NCI-H146 treated with DMSO at 0.1 percent for 48 hours (cell line): Measurements from ENCODE around the gene RARRES2.

Experiments used
- DNase-seq: peaks from one replicate; lab custom pipeline; 2025; ENCODE audit not compliant: unreplicated experiment; lab: John Stamatoyannopoulos, UW

The RARRES2 gene

GRCh38 chr7:150361807-150362621 lies 20.6 kb upstream of the RARRES2 start:
- no peak for DNase-seq

DNA sequence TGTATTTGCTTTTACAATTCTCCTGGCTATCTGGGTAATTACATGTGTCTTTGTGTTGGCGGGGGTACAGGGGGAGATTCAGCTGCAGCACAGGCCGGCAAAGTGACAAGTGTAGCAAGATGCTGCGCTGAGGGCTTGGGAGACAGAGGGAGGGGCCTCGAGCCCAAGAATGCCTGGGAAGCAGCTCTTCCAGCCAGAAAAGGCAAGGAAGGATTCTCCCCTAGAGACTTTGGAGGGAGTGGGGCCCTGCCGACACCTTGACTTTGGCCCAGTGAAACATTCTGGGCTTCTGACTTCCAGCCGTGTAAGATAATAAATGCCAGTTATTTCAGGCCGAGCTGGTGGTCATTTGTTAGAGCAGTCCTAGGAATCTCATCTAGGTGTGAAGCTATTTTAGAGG lies 20.0 kb upstream of the RARRES2 start:
- no peak for DNase-seq

DNA sequence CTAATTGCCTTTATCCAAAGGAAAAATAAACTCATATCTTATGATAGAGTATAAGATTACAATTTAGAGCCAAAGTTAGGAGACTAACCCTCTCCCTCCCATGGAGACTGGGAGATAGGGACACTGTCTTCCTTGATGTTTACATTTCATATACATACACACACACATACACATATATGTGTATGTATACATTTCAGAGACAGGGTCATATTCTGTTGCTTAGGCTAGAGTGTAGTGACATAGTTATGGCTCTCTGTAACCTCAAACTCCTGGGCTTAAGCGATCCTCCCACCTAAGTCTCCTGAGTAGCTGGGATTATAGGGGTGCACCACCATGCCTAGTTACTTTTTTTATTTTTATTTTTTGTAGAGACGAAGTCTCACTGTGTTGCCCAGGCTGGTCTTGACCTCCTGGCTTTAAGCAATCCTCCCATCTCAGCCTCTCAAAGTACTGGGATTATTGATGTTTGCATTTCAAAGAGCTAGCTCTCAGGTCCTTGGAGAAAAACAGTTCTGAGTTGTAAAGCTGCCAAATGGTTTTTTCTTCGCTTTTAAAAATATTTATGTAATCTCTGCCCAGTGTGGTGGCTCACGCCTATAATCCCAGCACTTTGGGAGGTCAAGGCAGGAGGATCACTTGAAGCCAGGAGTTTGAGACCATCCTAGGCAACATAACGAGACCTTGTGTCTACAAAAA lies 19.1 kb upstream of the RARRES2 start:
- no peak for DNase-seq

DNA sequence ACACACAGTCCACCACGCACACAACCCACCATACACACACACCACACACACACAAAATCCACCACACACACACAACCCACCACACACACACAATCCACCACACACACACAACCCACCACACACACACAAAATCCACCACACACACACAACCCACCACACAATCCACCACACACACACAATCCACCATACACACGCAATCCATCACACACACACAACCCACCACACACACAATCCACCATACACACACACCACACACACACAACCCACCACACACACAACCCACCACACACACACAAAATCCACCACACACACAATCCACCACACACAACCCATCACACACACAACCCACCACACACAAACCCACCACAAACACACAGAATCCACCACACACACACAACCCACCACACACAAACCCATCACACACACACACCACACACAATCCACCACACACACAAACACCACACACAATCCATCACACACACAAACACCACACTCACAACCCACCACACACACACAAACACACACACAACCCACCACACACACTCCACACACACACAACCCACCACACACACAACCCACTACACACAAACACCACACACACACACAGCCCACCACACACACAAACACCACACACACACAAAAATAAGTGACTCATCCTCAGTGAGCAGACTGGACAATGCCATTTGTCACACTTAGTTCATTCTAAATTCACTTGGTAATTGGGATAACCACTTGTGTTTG lies 18.4 kb upstream of the RARRES2 start:
- DNase-seq: no peak

- no peak for DNase-seq
Measured at GRCh38 chr7:150358988-150359621, 17.7 kb upstream of the RARRES2 start.

DNA sequence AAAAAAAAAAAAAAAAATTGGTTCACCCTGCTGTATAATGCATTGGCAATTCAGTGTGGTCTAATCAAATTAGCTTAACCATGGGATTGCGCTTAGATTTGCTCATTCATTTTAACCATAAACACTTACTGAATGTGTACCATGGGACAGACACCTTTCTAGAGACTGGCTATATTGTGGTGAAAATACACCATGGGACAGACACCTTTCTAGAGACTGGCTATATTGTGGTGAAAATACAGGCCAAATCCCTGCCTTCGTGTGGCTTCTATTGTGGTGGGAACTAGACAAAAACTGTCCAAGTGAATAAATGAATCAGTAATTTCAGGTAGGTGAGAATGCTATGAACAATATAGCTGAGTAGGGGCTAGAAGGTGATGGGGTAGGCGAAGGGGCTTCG lies 17.0 kb upstream of the RARRES2 start:
- no peak for DNase-seq

DNA sequence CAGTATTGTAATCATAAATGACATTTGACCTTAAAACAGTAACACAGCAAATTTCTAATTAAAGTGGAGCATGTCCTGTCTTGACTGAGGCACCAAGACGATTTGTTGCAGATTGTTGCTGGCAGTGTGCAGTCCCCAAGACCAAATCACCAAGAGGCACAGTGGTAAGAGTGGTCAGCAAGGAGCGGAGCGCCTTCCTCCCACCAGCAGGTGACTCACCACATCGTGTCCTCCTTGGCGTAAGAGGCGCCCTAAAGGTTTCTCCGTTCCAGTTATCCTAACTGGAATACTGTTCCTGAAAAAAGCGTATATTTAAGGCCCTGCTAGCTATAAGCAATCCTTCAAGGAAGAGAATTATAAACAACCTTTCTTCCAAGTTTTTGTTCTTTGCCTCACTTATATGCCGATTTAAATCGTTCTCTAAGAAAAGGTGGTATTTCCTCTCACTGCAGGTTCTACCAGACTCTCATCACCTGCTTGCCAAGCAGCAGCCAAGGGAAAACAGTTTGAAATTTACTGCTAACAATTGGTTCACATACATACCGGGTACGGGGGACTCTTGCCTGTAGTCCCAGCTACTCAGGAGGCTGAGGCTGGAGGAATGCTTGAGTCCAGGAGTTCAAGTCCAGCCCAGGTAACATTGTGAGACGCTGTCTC lies 16.5 kb upstream of the RARRES2 start:
- no peak for DNase-seq

DNA sequence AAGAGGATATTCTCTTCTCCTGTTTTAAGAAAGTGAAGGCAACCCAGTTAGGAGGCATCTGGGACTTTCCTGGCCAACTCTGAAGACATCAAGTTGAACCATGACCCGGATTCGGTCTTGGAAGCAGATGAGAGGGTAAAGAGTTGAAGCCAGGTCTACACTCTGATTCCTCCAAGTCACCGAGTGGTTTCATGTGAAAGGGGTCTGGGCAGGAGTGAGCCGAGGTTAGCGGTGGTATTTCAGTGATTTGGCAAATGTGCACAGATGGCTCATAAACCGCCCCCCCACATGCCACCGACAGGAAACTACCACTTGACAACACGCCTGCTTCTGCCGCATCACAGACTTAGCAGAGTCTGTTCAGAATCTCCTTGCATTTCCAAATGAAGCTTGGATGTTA lies 15.8 kb upstream of the RARRES2 start:
- no peak for DNase-seq

GRCh38 chr7:150356265-150356897 lies 15.0 kb upstream of the RARRES2 start:
- DNase-seq: no peak

GRCh38 chr7:150355666-150356059 lies 14.2 kb upstream of the RARRES2 start:
- no peak for DNase-seq

- no peak for DNase-seq
Measured at GRCh38 chr7:150351587-150352194, 10.3 kb upstream of the RARRES2 start.

DNA sequence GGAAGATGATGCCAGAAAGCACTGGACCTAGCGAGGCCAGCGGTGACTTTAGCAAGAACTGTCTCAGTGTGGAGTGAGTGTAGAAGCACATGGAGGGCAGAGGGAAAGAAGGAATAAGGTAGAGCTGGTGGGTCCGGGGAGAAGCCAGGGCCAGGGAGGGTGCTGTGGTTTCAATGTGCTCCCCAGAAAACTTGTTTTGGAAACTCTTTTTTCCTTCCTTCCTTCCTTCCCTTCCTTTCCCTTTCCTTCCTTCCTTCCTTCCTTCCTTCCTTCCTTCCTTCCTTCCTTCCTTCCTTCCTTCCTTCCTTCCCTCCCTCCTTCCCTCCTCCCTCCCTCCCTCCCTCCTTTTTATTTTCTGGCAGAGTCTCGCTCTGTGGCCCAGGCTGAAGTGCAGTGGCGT lies 5.5 kb upstream of the RARRES2 start:
- DNase-seq: no peak

- DNase-seq: no peak
Measured at GRCh38 chr7:150345012-150345411, 3.6 kb upstream of the RARRES2 start.

DNA sequence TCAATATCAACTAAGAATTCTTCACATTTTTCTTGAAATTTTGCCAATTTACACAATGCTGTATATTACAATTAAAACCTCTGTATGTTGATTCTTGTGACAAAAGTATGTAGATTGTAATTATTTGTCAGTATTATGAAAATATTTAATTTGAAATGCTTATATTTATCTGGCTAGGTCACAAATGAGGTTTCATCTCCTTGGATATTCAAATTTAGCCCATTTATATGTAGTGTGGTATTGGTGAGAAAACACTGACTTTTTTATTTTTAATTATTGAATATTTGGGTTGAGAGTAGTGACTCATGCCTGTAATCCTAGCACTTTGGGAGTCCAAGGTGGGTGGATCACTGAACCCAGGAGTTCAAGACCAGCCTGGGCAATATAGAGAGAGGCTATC lies 2.9 kb upstream of the RARRES2 start:
- no peak for DNase-seq

GRCh38 chr7:150343225-150343624 lies 1.8 kb upstream of the RARRES2 start:
- no peak for DNase-seq

DNA sequence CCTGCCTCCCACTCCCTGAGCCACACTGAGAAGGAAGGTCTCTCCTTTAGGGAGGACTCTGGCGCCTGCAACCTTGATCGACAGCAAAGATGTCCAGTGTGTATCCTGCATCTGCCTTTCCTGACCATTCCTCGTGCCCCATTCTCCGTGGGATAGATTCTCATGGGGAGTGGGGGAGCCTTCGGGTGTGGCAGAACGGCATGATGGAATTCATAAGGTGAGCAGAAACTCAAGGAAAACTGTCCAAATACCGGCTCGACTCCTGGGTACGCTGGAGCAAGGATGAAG lies 636 bp upstream of the RARRES2 start:
- no peak for DNase-seq

DNA sequence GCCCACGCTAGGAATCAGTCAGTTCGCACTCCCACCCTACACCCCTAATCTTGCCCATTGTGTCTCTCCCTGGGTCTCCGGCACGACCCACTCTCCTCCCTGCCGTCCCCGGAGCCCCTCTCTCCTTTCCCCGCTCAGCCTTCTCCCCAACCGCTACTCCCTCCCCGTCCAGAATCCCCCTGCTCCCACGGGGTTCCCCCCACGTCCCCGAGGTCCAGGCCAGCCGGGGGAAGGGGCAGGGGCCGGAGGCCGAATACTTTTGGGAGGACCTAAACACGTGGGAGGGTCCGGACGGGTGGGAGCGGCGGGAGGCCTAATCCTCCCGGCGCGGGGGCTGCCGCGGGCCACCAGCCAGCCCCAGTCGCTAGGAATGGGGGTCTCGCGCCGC lies 560 bp downstream of the RARRES2 start:
- DNase-seq: no peak

- DNase-seq: no peak
Measured at GRCh38 chr7:150340024-150340749, 1.2 kb downstream of the RARRES2 start.

- DNase-seq: no peak
Measured at GRCh38 chr7:150339409-150339809, 2.0 kb downstream of the RARRES2 start.
